ENCODE data around the gene AFF3. TPM values are rescaled to one million over a fixed set of nuclear protein-coding genes. Genes with fewer than 3 reads are reported as not detected.

AFF3 gene
- total and polyA plus RNA-seq, 2 of the 13 experiments (the other 11 are each of a cell fraction or from before 2014, with no cell fraction given), result not detected

DNA sequence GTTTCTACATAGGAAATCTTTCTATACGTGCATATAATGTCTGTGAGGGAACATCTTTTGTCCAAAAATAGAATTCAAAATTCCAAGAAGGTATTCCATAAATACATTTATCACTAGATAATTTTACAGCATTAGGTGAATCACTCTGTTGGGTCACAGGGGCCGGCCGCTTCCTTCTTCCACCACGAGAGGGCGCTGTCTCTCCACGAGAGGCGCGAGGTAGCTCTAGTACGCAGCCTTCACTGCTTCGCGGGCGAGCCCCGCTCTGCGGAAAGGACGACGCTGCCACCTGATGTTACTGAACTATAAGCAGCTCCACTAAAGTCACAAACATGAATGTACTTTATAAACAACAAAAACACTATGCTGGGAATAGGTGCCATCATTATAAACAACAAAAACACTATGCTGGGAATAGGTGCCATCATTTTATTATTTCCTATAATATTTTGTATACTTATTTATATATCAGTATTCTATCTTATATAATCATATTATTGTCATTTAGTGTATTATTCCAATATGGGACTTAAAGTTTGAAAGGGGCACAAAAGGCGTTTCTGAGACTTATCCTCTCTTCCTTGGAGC lies 583.2 kb downstream of the AFF3 start (continued):
- no peak for TF ChIP-seq POGK (CRISPR knock-in tag; conservative IDR thresholded peaks at IDR 0.05)
- no peak for TF ChIP-seq SOX6 (IDR thresholded peaks at IDR 0.05)
- 0 out of 2 replicates have a peak, but pooled peaks have one; percentile 28 for TF ChIP-seq SOX6 (CRISPR knock-in tag; IDR thresholded peaks at IDR 0.05)
- TF ChIP-seq NCOA5 (CRISPR knock-in tag; IDR thresholded peaks at IDR 0.05), result no peak
- no peak for TF ChIP-seq ZNF503 (CRISPR knock-in tag; IDR thresholded peaks at IDR 0.05)
- TF ChIP-seq YEATS2 (CRISPR knock-in tag; IDR thresholded peaks at IDR 0.05; ENCODE audit: borderline replicate concordance), result peak; percentile 34; the same call in 1 of the 2 replicates
- no peak for TF ChIP-seq ZNF513 (CRISPR knock-in tag; conservative IDR thresholded peaks at IDR 0.05)
- TF ChIP-seq FOXK1 (CRISPR knock-in tag; IDR thresholded peaks at IDR 0.05; ENCODE audit: borderline replicate concordance, low read depth), result 0 out of 2 replicates have a peak, but pooled peaks have one; percentile 31
- 0 out of 2 replicates have a peak, but pooled peaks have one; percentile 29 for TF ChIP-seq KMT2B (CRISPR knock-in tag; IDR thresholded peaks at IDR 0.05)
- no peak for TF ChIP-seq DPF2 (CRISPR knock-in tag; IDR thresholded peaks at IDR 0.05; ENCODE audit: borderline replicate concordance, low read depth)
- TF ChIP-seq ZNF317 (CRISPR knock-in tag; IDR thresholded peaks at IDR 0.05), result no peak
- TF ChIP-seq RELA (CRISPR knock-in tag; IDR thresholded peaks at IDR 0.05), result peak; percentile 37; the same call in 1 of the 2 replicates
- TF ChIP-seq GABPB1 (CRISPR knock-in tag; IDR thresholded peaks at IDR 0.05), result 0 out of 2 replicates have a peak, but pooled peaks have one; percentile 24
- peak; percentile 63; the same call in 1 of the 2 replicates for TF ChIP-seq ZNF124 (CRISPR knock-in tag; IDR thresholded peaks at IDR 0.05)
- no peak for TF ChIP-seq NFYC (CRISPR knock-in tag; IDR thresholded peaks at IDR 0.05)
- TF ChIP-seq THAP11 (CRISPR knock-in tag; IDR thresholded peaks at IDR 0.05), result 0 out of 2 replicates have a peak, but pooled peaks have one; percentile 28
- TF ChIP-seq ZNF546 (CRISPR knock-in tag; conservative IDR thresholded peaks at IDR 0.05), result no peak
- TF ChIP-seq SP4 (CRISPR knock-in tag; IDR thresholded peaks at IDR 0.05), result no peak
- TF ChIP-seq ZNF710 (CRISPR knock-in tag; IDR thresholded peaks at IDR 0.05; ENCODE audit: borderline replicate concordance), result no peak
- TF ChIP-seq FOXK2 (IDR thresholded peaks at IDR 0.05), result no peak

All from HepG2 (cell line).